HUDEP-2 (cell line): ENCODE measurements around the gene BRD9.
"Not testable (repeated sequence)": the region's sequence is repeated elsewhere in the genome, so short reads cannot be mapped to it uniquely, and the experiment has no call there.

Experiments used
- DNase-seq, 76 experiments: peaks; one replicate each; lab custom pipeline; 2025; ENCODE audit not compliant: unreplicated experiment in 76 of 76; lab: John Stamatoyannopoulos, UW

Gene BRD9

GRCh38 chr5:847736-848135, 44.9 kb downstream of the BRD9 start:
- DNase-seq, result not testable (repeated sequence)

GRCh38 chr5:847212-847611, 45.4 kb downstream of the BRD9 start:
- DNase-seq, result not testable (repeated sequence)

- peak in 1 of 76 experiments; percentile 6 for DNase-seq
These were observed 46.0 kb downstream of the BRD9 start for GRCh38 chr5:846602-847091.

DNA sequence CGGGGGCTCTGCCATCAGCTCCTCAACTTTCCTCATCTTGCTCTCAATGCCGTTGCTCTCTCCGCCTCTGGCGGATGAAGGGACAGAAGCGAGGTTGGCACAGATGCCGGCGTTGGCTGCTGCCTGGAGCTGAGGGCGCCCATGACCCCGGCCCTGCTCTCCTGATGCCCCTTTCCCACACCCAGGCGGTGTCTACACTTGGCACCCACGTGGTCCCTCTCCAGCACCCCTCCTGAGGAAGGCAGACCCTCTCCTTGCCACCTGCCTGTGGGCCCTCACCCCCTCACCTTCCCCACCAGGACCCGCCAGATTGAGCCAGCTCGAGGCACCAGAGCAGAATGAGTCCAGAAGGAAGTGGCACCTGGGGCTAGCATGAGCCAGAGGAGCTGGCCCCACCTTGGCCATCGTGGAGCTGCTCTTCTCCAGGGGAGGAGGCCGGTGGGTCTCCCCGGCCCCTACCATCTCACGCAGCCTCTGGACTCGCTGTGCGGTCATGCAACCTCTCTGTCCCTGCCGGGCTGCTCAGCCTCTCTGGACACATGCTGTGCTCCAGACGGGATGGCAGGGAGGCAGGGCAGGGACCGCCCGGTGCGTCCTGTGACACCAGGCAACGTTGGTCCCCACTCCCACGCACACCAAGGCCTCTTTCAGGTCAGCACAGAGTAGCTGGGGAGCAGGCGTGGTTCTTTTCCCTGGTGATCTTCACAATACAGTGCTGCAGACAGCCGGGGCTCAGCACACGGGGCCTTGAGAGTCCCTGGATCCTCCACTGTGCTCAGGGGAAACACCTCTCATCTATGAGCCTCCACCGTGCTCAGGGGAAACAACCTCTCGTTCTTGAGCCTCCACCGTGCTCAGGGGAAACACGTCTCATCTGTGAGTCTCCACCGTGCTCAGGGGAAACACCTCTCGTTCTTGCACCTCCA, 46.7 kb downstream of the BRD9 start:
- not testable (repeated sequence) for DNase-seq

GRCh38 chr5:845031-845675, 47.4 kb downstream of the BRD9 start:
- not testable (repeated sequence) for DNase-seq

- not testable (repeated sequence) for DNase-seq
These were observed 48.2 kb downstream of the BRD9 start for GRCh38 chr5:844426-844825.

- DNase-seq, result not testable (repeated sequence)
These were observed 48.7 kb downstream of the BRD9 start for GRCh38 chr5:843926-844325.

DNA sequence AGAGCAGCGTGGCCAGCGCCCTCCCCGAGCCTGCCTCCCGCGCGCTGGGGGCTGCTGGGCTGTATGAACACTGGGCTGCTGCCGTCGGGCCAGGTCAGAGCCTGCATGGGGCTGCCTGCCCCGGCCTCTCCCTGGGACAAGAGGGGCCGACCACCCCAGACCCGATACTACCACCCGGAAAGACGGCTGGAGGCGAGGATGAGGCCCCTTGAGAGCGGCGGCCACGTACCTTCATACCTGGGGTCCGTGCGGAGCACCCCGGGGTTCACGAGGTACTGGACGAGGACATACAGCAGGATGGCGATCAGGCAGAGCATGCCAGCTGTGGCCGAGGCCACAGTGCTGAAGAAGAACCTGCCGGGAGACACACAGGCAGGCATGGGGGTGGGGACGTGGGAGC, 49.2 kb downstream of the BRD9 start:
- DNase-seq, result not testable (repeated sequence)

DNA sequence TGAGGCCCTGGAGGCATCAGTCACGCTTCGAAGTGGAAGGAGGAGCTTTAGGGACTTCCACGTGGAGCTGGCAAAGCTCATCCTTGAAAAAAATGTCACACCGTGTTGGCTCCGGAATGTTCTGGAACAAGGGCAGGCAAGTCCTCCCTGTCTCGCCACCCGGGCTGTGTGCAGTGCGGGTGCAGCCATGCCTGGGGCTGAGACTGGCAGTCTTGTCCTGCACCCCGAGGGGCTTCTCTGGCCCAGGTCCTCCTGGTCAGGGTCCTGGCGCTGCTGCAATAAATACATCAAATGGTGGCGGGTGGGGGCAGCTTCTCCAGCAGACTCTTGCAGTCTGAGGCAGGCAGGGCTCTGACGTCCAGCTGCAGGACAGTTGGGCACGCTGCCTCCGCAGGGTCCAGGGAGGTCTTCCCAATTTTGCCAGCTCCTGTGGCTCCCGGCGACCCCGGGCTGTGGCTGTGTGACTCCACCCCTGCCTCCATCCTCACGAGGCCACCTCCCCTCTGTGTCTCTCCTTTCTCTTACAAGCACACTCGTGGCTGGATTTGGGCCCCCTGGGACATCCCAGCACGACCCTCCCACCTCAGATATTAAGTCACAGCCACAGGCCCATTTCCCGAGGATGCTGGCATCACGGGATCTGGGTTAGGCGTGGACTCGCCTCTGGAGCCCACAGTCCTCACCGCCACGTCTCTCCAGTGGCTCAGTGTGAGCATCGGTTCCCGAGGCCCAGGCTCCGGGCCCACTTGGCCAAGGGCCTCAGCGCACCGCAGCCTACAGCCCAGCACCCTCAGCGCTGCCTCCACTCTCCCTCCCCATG, 50.0 kb downstream of the BRD9 start:
- not testable (repeated sequence) for DNase-seq

- DNase-seq, result peak in 1 of 76 experiments; percentile 4
These were observed 50.8 kb downstream of the BRD9 start for GRCh38 chr5:841531-842401.

GRCh38 chr5:840974-841435, 51.6 kb downstream of the BRD9 start:
- not testable (repeated sequence) for DNase-seq

DNA sequence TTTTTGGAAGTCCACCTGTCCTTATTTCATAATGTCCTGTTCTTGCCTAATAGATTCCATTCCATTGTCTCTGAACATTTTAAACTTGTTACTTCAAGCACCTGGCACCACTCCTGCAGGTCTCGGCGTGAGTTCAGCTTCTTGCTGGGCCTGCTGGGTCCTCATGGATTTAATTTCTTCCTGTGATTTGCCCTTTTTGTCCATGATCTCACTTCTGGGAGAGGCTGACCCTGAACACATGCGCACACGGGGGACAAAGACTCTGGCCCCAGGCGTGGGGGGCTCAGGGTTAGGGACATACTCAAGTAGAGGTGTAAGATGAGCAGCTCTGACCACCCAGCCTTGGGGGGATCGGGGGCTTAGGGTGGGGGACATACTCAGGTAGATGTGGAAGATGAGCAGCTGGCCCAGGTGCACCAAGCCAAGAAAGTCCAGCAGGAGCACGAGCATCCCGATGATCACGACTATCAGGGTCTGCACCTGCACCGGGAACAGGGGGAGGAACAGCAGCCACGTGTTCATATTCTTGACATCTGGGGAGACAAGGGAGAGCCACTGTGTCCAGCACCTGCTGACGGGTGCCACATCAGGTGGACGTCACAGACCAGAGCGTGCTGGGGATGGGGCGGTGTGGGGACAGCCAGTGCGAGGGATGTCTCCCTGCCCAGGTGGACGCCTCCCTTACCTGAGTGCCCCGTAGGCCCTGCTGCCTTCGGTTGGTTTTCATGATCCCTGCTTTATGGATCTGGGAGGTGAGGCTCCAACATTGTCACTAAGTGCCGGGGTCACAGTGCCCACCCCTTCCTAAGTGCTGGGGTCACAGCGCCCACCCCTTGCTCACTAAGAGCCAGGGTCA, 52.3 kb downstream of the BRD9 start:
- DNase-seq, result not testable (repeated sequence)

DNA sequence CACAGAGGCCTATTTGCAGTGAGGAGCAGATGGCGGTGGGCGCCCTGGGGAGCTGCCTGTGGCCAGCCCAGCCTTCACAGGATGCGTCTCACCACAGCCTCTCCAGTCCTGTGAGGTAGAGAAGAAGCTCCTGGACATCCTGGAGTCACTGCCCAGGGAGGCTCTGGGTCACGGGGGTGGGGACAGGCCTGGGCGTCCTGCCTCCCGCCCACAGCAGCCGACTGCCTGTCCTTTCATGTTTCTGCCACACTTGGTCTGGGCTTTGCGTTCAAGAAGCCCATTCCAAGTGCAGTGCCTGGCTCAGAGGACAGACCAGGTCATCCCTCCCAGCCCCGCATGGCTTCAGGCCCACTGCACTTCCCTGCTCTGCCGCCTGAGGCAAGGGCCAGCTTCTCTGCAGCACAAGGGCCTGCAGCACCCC, 54.2 kb downstream of the BRD9 start:
- not testable (repeated sequence) for DNase-seq

DNA sequence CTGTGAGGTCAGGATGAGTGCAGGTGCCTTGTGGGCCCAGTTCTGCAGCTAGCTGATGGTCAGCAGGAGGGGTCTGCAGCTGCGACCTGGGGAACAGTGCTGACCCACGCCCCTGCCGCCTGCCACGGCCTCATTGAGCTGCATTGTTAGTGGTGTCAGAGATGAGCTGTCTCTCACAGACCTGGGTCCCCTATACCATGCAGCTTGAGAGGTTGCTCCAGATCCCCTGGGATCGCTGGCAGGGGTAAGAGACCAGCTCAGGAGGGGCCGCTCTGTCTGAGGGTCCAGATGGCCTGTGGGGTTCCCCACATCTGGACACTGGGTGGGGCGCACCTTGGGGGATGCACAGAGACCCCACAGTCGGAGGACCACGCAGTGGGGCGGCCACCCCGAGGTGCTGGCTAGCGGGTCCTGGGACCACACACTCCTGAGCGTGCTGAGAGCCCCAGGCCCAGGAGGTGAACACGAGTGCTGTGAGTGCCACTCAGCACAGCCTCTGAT, 54.9 kb downstream of the BRD9 start:
- DNase-seq, result not testable (repeated sequence)

DNA sequence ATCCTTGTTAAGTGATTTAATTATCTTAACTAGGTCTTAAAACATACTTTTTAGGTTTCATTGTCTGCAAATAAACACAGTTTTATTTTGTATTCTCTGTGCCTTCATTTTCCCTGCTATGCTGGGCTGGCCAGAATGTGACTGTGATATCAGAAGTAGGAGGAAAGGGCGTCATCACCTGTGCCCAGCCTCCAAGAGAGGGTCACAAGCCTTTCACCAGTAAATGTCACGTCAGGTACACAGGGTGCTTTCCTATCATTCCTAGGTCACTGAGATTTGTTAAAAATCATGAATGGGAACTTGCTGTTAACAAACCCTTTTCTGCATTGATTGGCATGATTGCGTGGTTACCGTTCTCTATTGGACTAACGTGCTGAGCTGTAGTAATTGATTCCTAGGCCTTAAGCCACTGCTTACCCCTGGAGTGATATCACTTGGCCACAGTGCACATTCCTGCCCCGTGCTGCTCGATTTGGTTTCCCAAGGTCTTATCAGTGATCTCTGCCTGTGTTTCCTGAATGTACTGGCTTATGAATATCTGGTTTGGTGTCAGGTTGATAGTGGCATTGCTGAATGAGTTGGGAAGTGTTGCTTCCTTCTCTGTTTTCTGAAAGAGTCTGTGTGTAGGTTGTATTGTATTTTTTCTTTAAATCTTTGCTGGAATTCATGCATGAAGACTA, 56.5 kb downstream of the BRD9 start:
- peak in 2 of 76 experiments; percentile 18 to 29 for DNase-seq

- not testable (repeated sequence) for DNase-seq
These were observed 58.6 kb downstream of the BRD9 start for GRCh38 chr5:834013-834412.

- not testable (repeated sequence) for DNase-seq
These were observed 64.4 kb downstream of the BRD9 start for GRCh38 chr5:828194-828593.

DNA sequence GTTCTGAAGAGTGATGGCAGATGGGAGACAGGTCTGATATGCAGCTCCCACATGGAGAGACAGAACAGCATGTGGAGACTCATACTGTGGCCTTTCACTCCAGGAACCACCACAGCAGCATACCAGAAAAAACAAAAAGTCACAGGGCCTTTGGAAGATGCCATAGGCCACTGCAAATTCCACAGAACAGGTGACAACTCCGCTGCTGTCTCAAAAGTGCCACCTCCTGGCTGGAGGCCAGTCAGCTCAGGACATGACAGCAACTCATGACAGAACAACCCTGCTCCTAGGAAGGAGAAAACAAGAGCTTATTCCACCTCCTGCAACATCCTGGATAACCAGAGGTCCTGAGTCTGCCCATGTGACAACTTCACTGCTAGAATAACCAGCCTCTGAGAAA, 67.1 kb downstream of the BRD9 start:
- not testable (repeated sequence) for DNase-seq
